Spinal cord (tissue), 10 donors: ENCODE data around the gene PDXDC1. TPM values are rescaled to one million over a fixed set of nuclear protein-coding genes. Genes with fewer than 3 reads are reported as not detected.
"Not testable (repeated sequence)": the region's sequence is repeated elsewhere in the genome, so short reads cannot be mapped to it uniquely, and the experiment has no call there.

Experiments
- DNase-seq, 6 donors: peaks; one replicate each; pipeline versions ENCODE4 v3.0.0 to v3.0.0-alpha.2; 2013 to 2015; ENCODE audit warnings: low spot score in 6 of 6, low read depth in 4 of 6
- H3K27ac ChIP-seq: one replicate; pipeline ENCODE4 v1.5.1; 2013; ENCODE audit warnings: low read depth, low read length, control low read depth
- H3K27me3 ChIP-seq: one replicate; pipeline ENCODE4 v1.6.1; 2013; ENCODE audit warnings: low read length; ENCODE audit not compliant: control insufficient read depth, insufficient read depth
- H3K36me3 ChIP-seq: one replicate; pipeline ENCODE4 v1.6.1; 2013; ENCODE audit warnings: low read length; ENCODE audit not compliant: control insufficient read depth, insufficient read depth
- H3K4me1 ChIP-seq: one replicate; pipeline ENCODE4 v1.6.1; 2013; ENCODE audit warnings: low read length; ENCODE audit not compliant: control insufficient read depth, insufficient read depth
- H3K4me3 ChIP-seq: one replicate; pipeline ENCODE4 v1.5.1; 2013; ENCODE audit warnings: low read depth, low read length, control low read depth
- H3K9me3 ChIP-seq: one replicate; pipeline ENCODE4 v1.6.1; 2013; ENCODE audit warnings: low read length; ENCODE audit not compliant: control insufficient read depth, insufficient read depth
- WGBS: methylation state at CpG from one replicate; pipeline ENCODE4 v1.1.5; 2013; ENCODE audit warnings: missing lambda C conversion rate; ENCODE audit not compliant: insufficient coverage; 5-methylcytosine and 5-hydroxymethylcytosine counted together
- polyA plus RNA-seq, 2 donors: library from polyadenylated mRNA; unstranded; fragments of 120-200 nt; gene quantifications; one replicate each; pipeline ENCODE4 v1.2.1, GENCODE V29; 2013; ENCODE audit not compliant: insufficient read length in 2 of 2
- total RNA-seq, 2 donors: library from RNA; depleted of rRNA in 1 of 2; stranded (reverse); fragments of 120-200 nt in 1 of 2; fragments of >200 nt in 1 of 2; gene quantifications; one replicate each; pipeline versions ENCODE4 v1.2.3 to v1.2.4, GENCODE V29; 2013 to 2014
- donor health status: healthy.

The PDXDC1 gene
- total and polyA plus RNA-seq, 4 donors, result 52.3 to 82.9 (median 57.8) TPM

GRCh38 chr16:15127641-15128425 lies 153.0 kb downstream of the PDXDC1 start:
- not testable (repeated sequence) for H3K4me1 ChIP-seq, H3K4me3 ChIP-seq, DNase-seq, H3K9me3 ChIP-seq, H3K27me3 ChIP-seq, H3K27ac ChIP-seq
- 100% methylated on average over 2 of the region's 48 CpGs for WGBS
- H3K36me3 ChIP-seq, result peaks cover 42% of the 10 kb centered on the region

GRCh38 chr16:15130256-15130932 lies 155.6 kb downstream of the PDXDC1 start:
- WGBS, result 95% methylated on average over 16 of the region's 37 CpGs
- peaks cover 54% of the 10 kb centered on the region for H3K36me3 ChIP-seq
- not testable (repeated sequence) for H3K9me3 ChIP-seq, H3K4me1 ChIP-seq, H3K4me3 ChIP-seq, H3K27me3 ChIP-seq, H3K27ac ChIP-seq, DNase-seq

- H3K27me3 ChIP-seq, DNase-seq, H3K9me3 ChIP-seq, H3K4me1 ChIP-seq, H3K4me3 ChIP-seq, H3K27ac ChIP-seq: not testable (repeated sequence)
- peaks cover 56% of the 10 kb centered on the region for H3K36me3 ChIP-seq
- 100% methylated on average over 2 of the region's 51 CpGs for WGBS
These were observed 156.3 kb downstream of the PDXDC1 start for GRCh38 chr16:15130943-15131700.

- H3K4me3 ChIP-seq, H3K9me3 ChIP-seq, H3K27ac ChIP-seq, H3K27me3 ChIP-seq, DNase-seq, H3K4me1 ChIP-seq: not testable (repeated sequence)
- 90% methylated on average over 13 of the region's 41 CpGs for WGBS
- H3K36me3 ChIP-seq, result peaks cover 48% of the 10 kb centered on the region
These were observed 158.0 kb downstream of the PDXDC1 start for GRCh38 chr16:15132719-15133428.

- H3K4me1 ChIP-seq, H3K4me3 ChIP-seq, H3K9me3 ChIP-seq, H3K27ac ChIP-seq, DNase-seq, H3K27me3 ChIP-seq: not testable (repeated sequence)
- WGBS, result 94% methylated on average over 9 of the region's 31 CpGs
- H3K36me3 ChIP-seq, result peaks cover 43% of the 10 kb centered on the region
These were observed 158.7 kb downstream of the PDXDC1 start for GRCh38 chr16:15133554-15133953.

GRCh38 chr16:15134752-15135482 lies 160.1 kb downstream of the PDXDC1 start:
- not testable (repeated sequence) for DNase-seq, H3K4me3 ChIP-seq, H3K4me1 ChIP-seq, H3K27ac ChIP-seq, H3K27me3 ChIP-seq, H3K9me3 ChIP-seq
- WGBS, result no CpG with 5 or more reads among the region's 33 CpGs
- peaks cover 40% of the 10 kb centered on the region for H3K36me3 ChIP-seq

- not testable (repeated sequence) for H3K9me3 ChIP-seq, H3K27me3 ChIP-seq, H3K4me1 ChIP-seq, H3K4me3 ChIP-seq, H3K27ac ChIP-seq, DNase-seq
- peaks cover 34% of the 10 kb centered on the region for H3K36me3 ChIP-seq
- 87% methylated on average over 24 of the region's 50 CpGs for WGBS
These were observed 160.9 kb downstream of the PDXDC1 start for GRCh38 chr16:15135483-15136360.

GRCh38 chr16:15137514-15137913 lies 162.7 kb downstream of the PDXDC1 start:
- peaks cover 15% of the 10 kb centered on the region for H3K4me1 ChIP-seq
- not testable (repeated sequence) for H3K9me3 ChIP-seq, H3K4me3 ChIP-seq, DNase-seq, H3K27me3 ChIP-seq, H3K27ac ChIP-seq
- WGBS, result no CpG with 5 or more reads among the region's 15 CpGs
- H3K36me3 ChIP-seq, result peaks cover 37% of the 10 kb centered on the region
